ENCODE results near the gene HELB.

Gene HELB

GRCh38 chr12:66301944-66302826 is at the start of gene HELB:
Gene HELB, plus strand, starts transcription at chr12:66302493. Its CDS starts 111 bp downstream, at chr12:66302604.
- DNase-seq (ENCODE audit: low read depth) = peak; percentile 94
- no peak for TF ChIP-seq CTCF (conservative IDR thresholded peaks at IDR 0.05; ENCODE audit: control insufficient read depth, insufficient read depth, low read depth, low read length)

GRCh38 chr12:66252771-66253170 is 49.5 kb upstream of the HELB start:
- DNase-seq (ENCODE audit: low read depth) = no peak
- TF ChIP-seq CTCF (conservative IDR thresholded peaks at IDR 0.05; ENCODE audit: control insufficient read depth, insufficient read depth, low read depth, low read length) = no peak
- H3K4me3 ChIP-seq (ENCODE audit: control insufficient read depth, low read depth, low read length) = no peak overlapping the region

More at GRCh38 chr12:66301944-66302826, at the start of gene HELB:
- H3K4me3 ChIP-seq (ENCODE audit: control insufficient read depth, low read depth, low read length) = peak within 1 kb of the TSS; percentile 79

- TF ChIP-seq CTCF (conservative IDR thresholded peaks at IDR 0.05; ENCODE audit: control insufficient read depth, insufficient read depth, low read depth, low read length) = no peak
- no peak for DNase-seq (ENCODE audit: low read depth)
- no peak overlapping the region for H3K4me3 ChIP-seq (ENCODE audit: control insufficient read depth, low read depth, low read length)
These were observed 46.6 kb upstream of the HELB start for GRCh38 chr12:66255737-66256136.

GRCh38 chr12:66258011-66258410 is 44.3 kb upstream of the HELB start:
- TF ChIP-seq CTCF (conservative IDR thresholded peaks at IDR 0.05; ENCODE audit: control insufficient read depth, insufficient read depth, low read depth, low read length) = no peak
- H3K4me3 ChIP-seq (ENCODE audit: control insufficient read depth, low read depth, low read length) = no peak overlapping the region
- no peak for DNase-seq (ENCODE audit: low read depth)

GRCh38 chr12:66262737-66263136 is 39.6 kb upstream of the HELB start:
- no peak for TF ChIP-seq CTCF (conservative IDR thresholded peaks at IDR 0.05; ENCODE audit: control insufficient read depth, insufficient read depth, low read depth, low read length)
- no peak overlapping the region for H3K4me3 ChIP-seq (ENCODE audit: control insufficient read depth, low read depth, low read length)
- no peak for DNase-seq (ENCODE audit: low read depth)

- no peak overlapping the region for H3K4me3 ChIP-seq (ENCODE audit: control insufficient read depth, low read depth, low read length)
- DNase-seq (ENCODE audit: low read depth) = no peak
- TF ChIP-seq CTCF (conservative IDR thresholded peaks at IDR 0.05; ENCODE audit: control insufficient read depth, insufficient read depth, low read depth, low read length) = no peak
These were observed 33.7 kb upstream of the HELB start for GRCh38 chr12:66268562-66268961.

All from fibroblast of mammary gland (primary cell).